Measurements from ENCODE around the gene POMP. TPM values are rescaled to one million over a fixed set of nuclear protein-coding genes. Genes with fewer than 3 reads are reported as not detected.

Gene POMP
- polyA plus RNA-seq, 3 donors from 2014 or later = 136 to 152 (median 138) TPM

DNA sequence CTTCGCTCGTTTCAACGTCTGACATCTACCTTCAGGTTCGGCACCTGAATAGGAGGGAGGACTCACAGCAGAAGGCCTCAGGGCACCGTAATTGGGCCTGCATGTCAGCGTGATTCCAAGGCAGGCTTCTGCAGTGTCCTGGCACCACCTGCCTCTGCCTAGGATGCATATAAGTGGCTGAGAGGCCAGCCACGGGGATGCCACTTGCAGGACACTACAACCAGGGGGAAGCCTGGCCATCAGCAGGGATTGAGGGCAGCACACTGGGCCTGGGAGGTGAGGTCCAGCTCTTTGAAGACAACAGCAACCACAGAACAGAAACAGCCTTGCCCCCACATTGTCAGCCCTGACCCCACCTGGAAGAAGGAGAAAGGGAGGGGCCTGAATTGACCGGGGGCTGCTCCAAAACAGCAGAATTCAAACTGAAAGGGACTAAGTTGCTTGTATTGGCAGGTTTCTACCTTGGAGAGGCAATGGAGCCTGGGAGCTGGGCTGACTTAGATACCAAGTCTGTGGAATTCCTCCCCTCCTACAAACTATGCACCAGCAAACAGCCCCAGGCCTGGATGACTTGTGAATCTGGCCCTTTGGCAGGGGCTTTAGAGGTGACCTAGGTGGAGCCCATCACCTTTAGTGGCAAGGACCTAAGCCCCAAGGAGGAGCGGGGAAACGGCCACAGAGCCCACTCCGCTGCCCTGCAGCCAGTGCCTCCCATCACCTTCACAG lies 34.1 kb upstream of the POMP start:
- H3K36me3 Mint-ChIP-seq = no peaks in the 10 kb centered on the region
- H3K27ac Mint-ChIP-seq = no peak overlapping the region
- H3K4me3 Mint-ChIP-seq = no peak overlapping the region
- H3K27me3 Mint-ChIP-seq (ENCODE audit: low read depth in 3 of 3) = peaks cover 2 to 5% (median 2%) of the 10 kb centered on the region in 3 donors
- no peak for DNase-seq
- H3K4me1 Mint-ChIP-seq = peaks cover 3 to 6% of the 10 kb centered on the region in 2 donors
- H3K9me3 Mint-ChIP-seq = peaks cover 0 to 1% (median 0%) of the 10 kb centered on the region in 6 donors

DNA sequence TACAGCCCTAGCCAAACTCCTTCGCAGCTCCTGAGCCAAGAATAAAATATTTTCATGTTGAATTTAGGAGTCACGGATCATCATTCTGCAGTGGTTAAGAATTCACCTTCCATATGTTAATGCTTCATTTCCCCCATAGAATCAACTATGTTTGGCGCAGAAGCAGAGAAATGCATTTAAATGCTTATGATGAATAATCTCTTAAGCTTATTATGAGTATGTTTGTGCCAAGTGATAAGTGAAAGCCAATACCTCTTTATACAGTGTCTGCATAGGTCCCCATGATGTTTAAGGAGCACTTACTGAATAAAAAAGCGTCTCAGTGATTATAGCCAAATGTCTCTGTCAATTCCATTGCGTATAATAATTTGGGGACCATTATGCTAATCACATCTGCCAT lies 32.7 kb upstream of the POMP start:
- no peak for DNase-seq
- peaks cover 3 to 6% of the 10 kb centered on the region in 2 donors for H3K4me1 Mint-ChIP-seq
- no peak overlapping the region for H3K27ac Mint-ChIP-seq
- H3K9me3 Mint-ChIP-seq = peaks cover 0 to 1% (median 0%) of the 10 kb centered on the region in 6 donors
- no peaks in the 10 kb centered on the region for H3K36me3 Mint-ChIP-seq
- no peak overlapping the region for H3K4me3 Mint-ChIP-seq
- peaks cover 0 to 5% (median 2%) of the 10 kb centered on the region in 3 donors for H3K27me3 Mint-ChIP-seq (ENCODE audit: low read depth in 3 of 3)

DNA sequence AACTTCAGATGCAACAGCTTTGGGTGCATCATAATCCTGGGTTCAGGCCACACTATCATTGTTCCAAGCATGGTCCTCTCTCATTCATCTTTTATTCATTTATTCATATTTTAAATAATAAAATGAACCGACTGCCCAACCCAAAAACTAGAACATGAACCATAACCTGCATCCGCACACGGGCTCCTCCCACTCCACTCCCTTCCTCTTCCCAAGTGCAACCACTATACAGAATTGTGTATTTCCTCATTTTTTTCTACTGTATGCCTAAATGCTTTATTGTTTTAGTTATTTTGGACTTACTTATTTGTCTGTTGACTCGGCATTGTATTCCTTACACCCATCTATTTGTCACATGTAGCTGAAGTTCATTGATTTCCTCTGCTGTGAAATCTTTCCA lies 30.7 kb upstream of the POMP start:
- peaks cover 2 to 8% (median 2%) of the 10 kb centered on the region in 3 donors for H3K27me3 Mint-ChIP-seq (ENCODE audit: low read depth in 3 of 3)
- H3K27ac Mint-ChIP-seq = no peak overlapping the region

DNA sequence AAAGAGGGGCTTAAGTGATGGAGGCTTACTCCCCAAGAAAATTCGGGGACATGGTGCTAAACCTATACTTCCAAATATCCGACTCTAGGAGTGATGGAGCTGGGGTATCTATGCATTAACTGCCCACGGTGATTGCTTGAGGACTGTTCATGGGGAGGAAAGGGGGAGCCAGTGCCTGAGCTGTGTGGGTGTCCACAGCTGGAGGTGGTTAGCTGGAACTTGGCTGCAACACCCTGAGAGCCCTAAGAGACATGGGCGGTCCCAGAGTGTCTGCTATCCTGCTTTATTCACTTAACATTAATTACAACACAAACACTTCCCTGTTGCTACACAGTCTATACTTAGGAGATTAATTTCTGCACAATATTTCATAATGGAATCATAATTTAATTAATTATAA lies 28.1 kb upstream of the POMP start:
- no peak overlapping the region for H3K27ac Mint-ChIP-seq
- no peak for DNase-seq
- no peak overlapping the region for H3K4me3 Mint-ChIP-seq
- no peaks in the 10 kb centered on the region for H3K4me1 Mint-ChIP-seq
- H3K36me3 Mint-ChIP-seq = no peaks in the 10 kb centered on the region
- peaks cover 2 to 11% (median 2%) of the 10 kb centered on the region in 3 donors for H3K27me3 Mint-ChIP-seq (ENCODE audit: low read depth in 3 of 3)
- no peaks in the 10 kb centered on the region for H3K9me3 Mint-ChIP-seq

More for the DNA sequence above, 30.7 kb upstream of the POMP start:
- no peak for DNase-seq
- Mint-ChIP-seq H3K9me3 (no peaks in the 10 kb centered on the region), H3K4me1 (peaks cover 3 to 6% of the 10 kb centered on the region in 2 donors), H3K4me3 (no peak overlapping the region), H3K36me3 (no peaks in the 10 kb centered on the region)

DNA sequence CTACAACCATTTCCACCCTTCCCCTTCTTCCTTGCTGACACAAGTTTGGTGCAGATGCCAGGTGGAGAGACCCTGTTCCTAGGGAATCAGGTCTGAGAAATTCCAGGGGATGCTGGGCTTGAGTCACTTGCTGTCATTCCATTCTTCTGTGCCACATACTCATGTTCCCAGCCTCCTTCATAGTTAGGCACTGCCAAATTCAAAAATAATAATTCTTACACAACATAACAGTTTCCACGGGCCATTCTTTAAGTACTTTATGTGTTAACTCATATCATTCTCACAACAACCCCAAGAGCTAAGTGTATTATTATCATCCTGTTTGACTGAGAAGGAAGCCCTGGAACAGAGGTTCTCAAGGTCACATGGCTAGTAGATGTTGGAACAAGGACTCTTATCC lies 27.1 kb upstream of the POMP start:
- Mint-ChIP-seq H3K27me3 (ENCODE audit: low read depth in 3 of 3) (peaks cover 2 to 13% (median 2%) of the 10 kb centered on the region in 3 donors), H3K27ac (no peak overlapping the region), H3K4me1 (peaks cover 4% of the 10 kb centered on the region in 2 donors), H3K9me3 (no peaks in the 10 kb centered on the region), H3K4me3 (no peak overlapping the region), H3K36me3 (no peaks in the 10 kb centered on the region)
- DNase-seq = no peak

DNA sequence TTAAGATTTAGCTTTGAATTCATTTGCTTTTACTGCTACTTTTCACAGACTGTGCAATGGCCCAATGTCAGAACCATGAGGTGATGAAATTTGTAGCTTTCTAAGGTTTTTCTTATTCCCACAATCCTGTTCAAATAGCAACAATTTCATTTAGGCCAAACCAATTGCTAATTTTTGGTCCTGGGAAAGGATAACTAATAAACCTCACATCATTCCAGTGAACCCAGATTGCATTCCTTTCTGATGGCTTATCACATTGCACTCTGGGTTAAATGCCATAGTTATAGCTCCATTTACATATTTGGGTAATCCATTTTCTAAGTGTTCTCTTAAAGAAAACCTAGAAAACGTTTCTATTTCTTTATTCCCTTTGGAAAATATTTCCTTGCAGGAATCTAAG lies 22.9 kb upstream of the POMP start:
- Mint-ChIP-seq H3K9me3 (no peaks in the 10 kb centered on the region), H3K27ac (no peak overlapping the region), H3K36me3 (no peaks in the 10 kb centered on the region), H3K27me3 (ENCODE audit: low read depth in 3 of 3) (peaks cover 0 to 19% (median 2%) of the 10 kb centered on the region in 3 donors), H3K4me1 (peaks cover 5 to 6% of the 10 kb centered on the region in 2 donors), H3K4me3 (no peak overlapping the region)
- no peak for DNase-seq

DNA sequence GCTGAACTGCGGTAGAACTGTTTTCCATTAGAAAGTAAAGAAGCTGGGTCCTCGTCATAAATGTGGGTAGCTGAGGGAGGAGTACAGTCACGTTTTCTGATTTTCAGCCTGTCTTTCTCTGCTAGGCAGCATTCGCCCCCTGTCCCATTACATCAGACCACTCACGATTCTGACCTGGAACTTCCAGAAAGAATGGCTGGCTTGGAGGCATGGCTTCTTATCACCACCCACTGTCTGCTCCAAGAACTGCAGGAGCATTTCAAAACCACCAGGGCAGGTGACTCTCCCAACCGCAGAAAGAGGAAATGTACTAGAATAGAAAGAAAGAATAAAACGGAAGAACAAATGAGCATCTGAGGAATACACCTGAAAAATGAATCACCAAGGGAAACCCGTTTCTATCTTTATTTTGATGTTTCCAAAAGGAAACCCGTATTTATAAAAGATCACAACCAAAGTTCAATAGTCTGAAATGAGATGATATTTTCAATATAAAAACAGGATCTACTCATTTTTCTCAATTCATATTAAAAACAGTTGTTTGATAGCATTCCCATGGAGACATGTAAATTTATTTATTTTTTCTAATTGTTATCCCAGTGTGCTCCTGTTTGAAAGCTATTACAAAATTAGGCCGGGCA lies 22.1 kb upstream of the POMP start:
- peak overlapping the region in 3 of 5 donors; percentile 1 to 24 (median 9) for H3K4me3 Mint-ChIP-seq
- peak; percentile 15 to 20 (median 19) for DNase-seq
- H3K4me1 Mint-ChIP-seq = peaks cover 5 to 6% of the 10 kb centered on the region in 2 donors
- no peaks in the 10 kb centered on the region for H3K9me3 Mint-ChIP-seq
- no peaks in the 10 kb centered on the region for H3K36me3 Mint-ChIP-seq
- H3K27me3 Mint-ChIP-seq (ENCODE audit: low read depth in 3 of 3) = peaks cover 0 to 19% (median 2%) of the 10 kb centered on the region in 3 donors
- no peak overlapping the region for H3K27ac Mint-ChIP-seq

DNA sequence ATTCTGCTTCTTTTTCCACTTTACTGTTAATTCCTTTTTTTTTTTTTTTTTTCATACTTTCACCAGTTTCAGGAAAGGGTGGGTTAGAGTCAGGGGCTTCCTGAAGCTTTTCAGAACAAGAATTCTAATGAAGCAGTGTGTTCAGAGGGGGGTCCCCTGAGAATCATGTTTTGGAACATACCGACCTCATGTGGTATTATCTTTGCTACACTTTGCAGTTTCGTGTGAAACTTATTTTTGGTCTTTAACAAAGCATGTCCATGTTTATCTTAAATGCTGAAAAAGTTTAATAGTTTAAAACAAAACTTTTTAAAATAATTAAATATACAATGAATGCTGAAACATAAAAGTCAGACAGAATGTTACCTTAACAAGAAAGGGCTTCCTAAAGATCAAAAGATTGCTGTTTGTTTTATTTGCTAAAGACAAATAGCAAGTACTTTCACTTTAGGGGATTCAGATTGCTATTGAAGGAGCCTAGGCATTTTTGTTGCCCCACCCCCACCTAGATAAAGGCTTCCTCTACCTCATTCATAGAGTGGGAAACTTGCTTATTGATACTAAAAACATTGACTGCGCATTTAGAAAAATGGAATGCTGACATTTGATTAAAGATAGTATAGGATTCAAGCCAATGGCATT lies 21.1 kb upstream of the POMP start:
- H3K9me3 Mint-ChIP-seq = no peaks in the 10 kb centered on the region
- no peaks in the 10 kb centered on the region for H3K36me3 Mint-ChIP-seq
- peaks cover 0 to 18% (median under 1%) of the 10 kb centered on the region in 3 donors for H3K27me3 Mint-ChIP-seq (ENCODE audit: low read depth in 3 of 3)
- peaks cover 5 to 6% of the 10 kb centered on the region in 2 donors for H3K4me1 Mint-ChIP-seq
- no peak overlapping the region for H3K4me3 Mint-ChIP-seq
- no peak for DNase-seq
- no peak overlapping the region for H3K27ac Mint-ChIP-seq

DNA sequence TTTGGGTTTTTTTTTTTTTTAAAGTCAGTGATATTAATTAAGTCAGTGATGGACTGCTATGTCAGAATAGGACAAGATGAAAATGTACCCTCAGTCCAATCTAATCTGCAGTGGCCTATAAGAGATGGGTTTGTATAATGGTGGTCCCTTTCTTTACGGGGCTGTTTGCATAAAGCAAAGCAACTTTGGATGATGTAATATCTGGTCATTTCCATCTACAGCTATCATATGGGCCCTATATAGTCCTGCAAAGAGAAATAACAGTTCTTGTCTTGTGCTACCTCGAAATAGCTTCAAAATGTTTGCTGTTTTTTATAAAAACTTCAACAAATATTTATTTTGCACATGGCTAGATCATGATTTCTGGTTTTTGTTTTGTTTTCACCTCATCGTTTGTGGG lies 20.2 kb upstream of the POMP start:
- DNase-seq = no peak
- Mint-ChIP-seq H3K27ac (no peak overlapping the region), H3K36me3 (peaks cover 0 to 5% (median 0%) of the 10 kb centered on the region in 3 donors), H3K4me3 (no peak overlapping the region), H3K9me3 (no peaks in the 10 kb centered on the region), H3K27me3 (ENCODE audit: low read depth in 3 of 3) (peaks cover 0 to 18% (median 3%) of the 10 kb centered on the region in 3 donors), H3K4me1 (peaks cover 5 to 6% of the 10 kb centered on the region in 2 donors)

DNA sequence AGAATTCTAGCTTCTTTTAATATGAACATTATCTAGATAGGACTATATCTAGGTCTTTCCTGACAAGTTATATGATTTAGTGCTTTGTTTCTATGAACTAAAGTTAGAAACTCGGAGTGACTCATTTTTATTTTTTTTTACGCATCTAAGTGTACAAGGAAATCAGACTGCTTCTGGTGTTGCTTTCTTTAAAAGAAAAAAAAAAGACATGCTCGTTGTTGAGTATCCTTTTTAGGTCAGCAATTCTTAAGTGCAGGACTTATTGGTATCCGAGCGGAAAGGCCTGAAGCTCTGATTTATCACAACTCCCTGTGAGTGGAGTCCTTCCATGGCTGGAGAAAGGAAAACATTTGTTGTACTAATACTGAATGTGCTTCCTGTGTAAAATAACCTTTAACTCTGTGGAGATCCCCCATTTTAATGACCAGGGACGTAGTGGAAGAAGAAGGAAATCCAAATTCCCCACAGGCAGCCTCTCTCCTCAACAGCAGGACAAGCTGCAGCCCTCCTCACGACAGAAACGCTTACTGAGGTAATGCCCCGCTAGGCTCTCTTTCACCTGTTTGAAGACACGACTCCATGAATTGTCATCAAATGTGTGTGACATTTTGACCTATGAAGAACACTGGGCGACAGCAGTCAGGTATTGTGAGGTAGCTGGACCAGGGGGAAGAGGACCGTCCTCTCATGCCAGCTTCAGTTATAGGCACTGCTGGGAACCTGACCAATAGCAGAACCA lies 17.9 kb upstream of the POMP start:
- peaks cover 5 to 6% of the 10 kb centered on the region in 2 donors for H3K4me1 Mint-ChIP-seq
- no peak overlapping the region for H3K4me3 Mint-ChIP-seq
- no peaks in the 10 kb centered on the region for H3K9me3 Mint-ChIP-seq
- H3K36me3 Mint-ChIP-seq = peaks cover 0 to 5% (median 0%) of the 10 kb centered on the region in 3 donors
- no peak overlapping the region for H3K27ac Mint-ChIP-seq
- peaks cover 0 to 15% (median 5%) of the 10 kb centered on the region in 3 donors for H3K27me3 Mint-ChIP-seq (ENCODE audit: low read depth in 3 of 3)
- no peak for DNase-seq

DNA sequence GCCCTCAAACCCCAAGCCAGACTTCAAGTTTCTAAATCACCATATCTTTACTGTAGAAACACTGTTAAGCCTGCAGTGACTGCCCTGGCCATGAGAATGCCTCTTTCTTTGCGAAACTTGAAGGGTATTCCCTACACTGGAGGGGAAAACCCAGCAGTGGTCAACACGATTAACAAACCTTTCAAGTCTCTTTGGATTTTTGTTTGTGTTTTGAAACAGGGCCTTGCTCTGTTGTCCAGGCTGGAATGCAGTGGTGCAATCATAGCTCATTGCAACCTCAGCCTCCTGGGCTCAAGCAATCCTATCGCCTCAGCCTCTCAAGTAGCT lies 17.4 kb upstream of the POMP start:
- Mint-ChIP-seq H3K27ac (no peak overlapping the region), H3K9me3 (no peaks in the 10 kb centered on the region), H3K4me3 (no peak overlapping the region), H3K36me3 (peaks cover 0 to 5% (median 0%) of the 10 kb centered on the region in 3 donors), H3K27me3 (ENCODE audit: low read depth in 3 of 3) (peaks cover 0 to 15% (median 5%) of the 10 kb centered on the region in 3 donors), H3K4me1 (peaks cover 4 to 5% of the 10 kb centered on the region in 2 donors)
- no peak for DNase-seq

DNA sequence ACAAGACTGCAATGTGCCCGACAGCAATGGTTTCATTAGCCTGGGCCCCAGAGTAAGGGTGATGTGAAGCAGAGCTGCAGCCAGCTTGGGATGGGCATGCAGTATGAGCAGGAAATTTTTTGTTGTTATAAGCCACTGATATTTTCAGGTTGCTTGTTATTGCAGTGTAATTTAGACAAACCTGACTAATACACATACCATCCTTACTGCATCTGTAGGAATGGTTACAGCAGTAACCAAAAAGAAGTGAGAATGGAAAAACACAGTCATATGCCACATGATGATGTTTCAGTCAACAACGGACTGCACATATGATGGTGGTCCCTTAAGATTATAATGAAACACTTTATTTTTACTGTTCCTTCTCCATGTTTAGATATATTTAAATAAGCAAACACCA lies 8.6 kb upstream of the POMP start:
- peaks cover 0 to 2% of the 10 kb centered on the region in 2 donors for H3K4me1 Mint-ChIP-seq
- H3K36me3 Mint-ChIP-seq = peaks cover 6 to 7% (median 6%) of the 10 kb centered on the region in 3 donors
- H3K27ac Mint-ChIP-seq = no peak overlapping the region
- no peaks in the 10 kb centered on the region for H3K27me3 Mint-ChIP-seq (ENCODE audit: low read depth in 3 of 3)
- no peak overlapping the region for H3K4me3 Mint-ChIP-seq
- DNase-seq = no peak
- no peaks in the 10 kb centered on the region for H3K9me3 Mint-ChIP-seq

DNA sequence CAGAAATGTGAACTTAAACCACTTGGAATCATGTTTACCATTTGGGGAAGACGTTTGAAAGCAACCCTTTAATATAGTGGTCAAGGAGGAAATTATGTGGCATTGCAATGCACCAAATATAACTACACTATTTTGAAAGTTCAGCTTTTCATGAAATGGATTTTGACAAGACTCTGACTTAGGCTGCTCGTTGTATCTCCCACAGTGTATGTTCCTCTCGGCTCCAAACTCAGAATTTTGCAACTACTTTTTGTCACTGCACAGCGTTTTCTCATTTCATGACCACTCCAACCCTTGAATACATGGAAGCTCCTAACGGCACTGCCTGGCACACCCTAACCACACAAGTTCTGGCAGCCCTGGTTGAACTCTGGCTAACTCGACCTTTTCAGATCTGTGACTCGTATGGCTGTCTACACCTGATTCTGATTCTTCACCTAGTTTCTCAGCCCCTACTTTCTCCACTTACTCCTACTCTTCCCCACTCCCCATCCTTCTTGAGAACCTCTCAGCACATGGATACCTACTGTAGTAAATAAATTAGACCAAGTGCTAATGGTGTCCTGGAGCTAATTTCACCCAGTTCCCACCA lies 7.0 kb upstream of the POMP start:
- Mint-ChIP-seq H3K36me3 (peaks cover 6 to 7% (median 6%) of the 10 kb centered on the region in 3 donors), H3K27ac (peak overlapping the region in 2 of 6 donors; percentile 2 to 15), H3K4me3 (no peak overlapping the region), H3K27me3 (ENCODE audit: low read depth in 3 of 3) (no peaks in the 10 kb centered on the region), H3K9me3 (no peaks in the 10 kb centered on the region), H3K4me1 (peaks cover 6 to 8% of the 10 kb centered on the region in 2 donors)
- no peak for DNase-seq
